ENCODE measurements around the gene SUGCT. TPM values are rescaled to one million over a fixed set of nuclear protein-coding genes. Genes with fewer than 3 reads are reported as not detected.
"Not testable (repeated sequence)": the region's sequence is repeated elsewhere in the genome, so short reads cannot be mapped to it uniquely, and the experiment has no call there.

Gene SUGCT
- total RNA-seq, 1 experiment from 2014 or later = 29.0 TPM

- no peak for DNase-seq (ENCODE audit: low read depth)
These were observed 4.2 kb downstream of the SUGCT start for GRCh38 chr7:40138973-40139372.

GRCh38 chr7:40139891-40140290, 5.1 kb downstream of the SUGCT start:
- not testable (repeated sequence) for DNase-seq (ENCODE audit: low read depth)

GRCh38 chr7:40141916-40142315, 7.1 kb downstream of the SUGCT start:
- DNase-seq (ENCODE audit: low read depth) = not testable (repeated sequence)

GRCh38 chr7:40145596-40146130, 10.9 kb downstream of the SUGCT start:
- DNase-seq (ENCODE audit: low read depth) = not testable (repeated sequence)

- DNase-seq (ENCODE audit: low read depth) = no peak
These were observed 12.8 kb downstream of the SUGCT start for GRCh38 chr7:40147371-40148246.

- DNase-seq (ENCODE audit: low read depth) = not testable (repeated sequence)
These were observed 13.4 kb downstream of the SUGCT start for GRCh38 chr7:40148247-40148580.

- DNase-seq (ENCODE audit: low read depth) = no peak
These were observed 13.9 kb downstream of the SUGCT start for GRCh38 chr7:40148671-40149070.

- DNase-seq (ENCODE audit: low read depth) = no peak
These were observed 16.7 kb downstream of the SUGCT start for GRCh38 chr7:40151504-40151903.

GRCh38 chr7:40156988-40157387, 22.2 kb downstream of the SUGCT start:
- DNase-seq (ENCODE audit: low read depth) = no peak

GRCh38 chr7:40162516-40162915, 27.7 kb downstream of the SUGCT start:
- DNase-seq (ENCODE audit: low read depth) = peak; percentile 50

GRCh38 chr7:40165216-40165615, 30.4 kb downstream of the SUGCT start:
- DNase-seq (ENCODE audit: low read depth) = no peak

- no peak for DNase-seq (ENCODE audit: low read depth)
These were observed 32.5 kb downstream of the SUGCT start for GRCh38 chr7:40167291-40167690.

GRCh38 chr7:40168266-40168665, 33.5 kb downstream of the SUGCT start:
- not testable (repeated sequence) for DNase-seq (ENCODE audit: low read depth)

- DNase-seq (ENCODE audit: low read depth) = not testable (repeated sequence)
These were observed 38.3 kb downstream of the SUGCT start for GRCh38 chr7:40173121-40173520.

GRCh38 chr7:40175256-40175655, 40.5 kb downstream of the SUGCT start:
- DNase-seq (ENCODE audit: low read depth) = not testable (repeated sequence)

- peak; percentile 75 for DNase-seq (ENCODE audit: low read depth)
These were observed 41.1 kb downstream of the SUGCT start for GRCh38 chr7:40175725-40176510.

- DNase-seq (ENCODE audit: low read depth) = no peak
These were observed 42.3 kb downstream of the SUGCT start for GRCh38 chr7:40177071-40177470.

GRCh38 chr7:40182452-40182851, 47.6 kb downstream of the SUGCT start:
- DNase-seq (ENCODE audit: low read depth) = no peak

- DNase-seq (ENCODE audit: low read depth) = no peak
These were observed 51.8 kb downstream of the SUGCT start for GRCh38 chr7:40186586-40186985.

- peak; percentile 62 for DNase-seq (ENCODE audit: low read depth)
These were observed 57.2 kb downstream of the SUGCT start for GRCh38 chr7:40192036-40192435.

- peak; percentile 97 for DNase-seq (ENCODE audit: low read depth)
These were observed 59.9 kb downstream of the SUGCT start for GRCh38 chr7:40194745-40195144.

GRCh38 chr7:40197527-40197926, 62.7 kb downstream of the SUGCT start:
- DNase-seq (ENCODE audit: low read depth) = peak; percentile 51
